Neural cell (in vitro differentiated cells): ENCODE measurements around the gene BLTP3B. TPM values are rescaled to one million over a fixed set of nuclear protein-coding genes. Genes with fewer than 3 reads are reported as not detected.

Experiments used
- H2AFZ ChIP-seq: fragments of 200-600, 300-800 bp; sonication (generic), shearing (Covaris generic); 2 replicates; pipeline ENCODE4 v1.6.0; 2014; ENCODE audit warnings: low read depth, mild to moderate bottlenecking, antibody characterized with exemption, low read length, moderate library complexity
- H3F3A ChIP-seq: fragments of 200-600 bp; shearing (Covaris generic); 2 replicates; pipeline ENCODE4 v1.6.1; 2016; ENCODE audit warnings: mild to moderate bottlenecking, moderate library complexity, mixed read lengths, antibody characterized with exemption, low read length; ENCODE audit not compliant: insufficient read depth, poor library complexity, severe bottlenecking
- H3K27ac ChIP-seq: fragments of 200-600, 300-800 bp; sonication (generic), shearing (Covaris generic); 2 replicates; pipeline ENCODE4 v1.5.1; 2014; ENCODE audit warnings: mild to moderate bottlenecking, low read length, moderate library complexity
- H3K27me3 ChIP-seq: fragments of 300-800, 200-600 bp; sonication (generic), shearing (Covaris generic); 2 replicates; pipeline ENCODE4 v1.6.0; 2014; ENCODE audit warnings: mild to moderate bottlenecking, low read depth, low read length, moderate library complexity; ENCODE audit not compliant: insufficient read depth
- H3K36me3 ChIP-seq: fragments of 300-800, 200-600 bp; sonication (generic), shearing (Covaris generic); 2 replicates; pipeline ENCODE4 v1.5.1; 2014; ENCODE audit warnings: mild to moderate bottlenecking, antibody characterized with exemption, low read length, moderate library complexity; ENCODE audit not compliant: insufficient read depth
- H3K4me2 ChIP-seq: fragments of 300-800, 200-600 bp; sonication (generic), shearing (Covaris generic); 2 replicates; pipeline ENCODE4 v1.6.0; 2014; ENCODE audit warnings: mild to moderate bottlenecking, low read length
- H3K4me3 ChIP-seq: fragments of 300-800, 200-600 bp; sonication (generic), shearing (Covaris generic); 2 replicates; pipeline ENCODE4 v1.5.1; 2014; ENCODE audit warnings: mild to moderate bottlenecking, low read length, moderate library complexity
- H3K79me2 ChIP-seq: fragments of 200-600 bp; shearing (Covaris generic); replicated peaks from 2 replicates; pipeline ENCODE4 v1.6.0; 2014; ENCODE audit warnings: mild to moderate bottlenecking, low read length, moderate library complexity; ENCODE audit not compliant: insufficient read depth
- H3K9ac ChIP-seq: fragments of 300-800, 200-600 bp; sonication (generic), shearing (Covaris generic); 2 replicates; pipeline ENCODE4 v1.6.1; 2016; ENCODE audit warnings: mild to moderate bottlenecking, low read length, mixed read lengths
- H3K9me2 ChIP-seq: fragments of 200-600 bp; shearing (Covaris generic); 2 replicates; pipeline ENCODE4 v1.6.1; 2016; ENCODE audit warnings: mild to moderate bottlenecking, low read length, mixed read lengths; ENCODE audit not compliant: insufficient read depth
- H3K9me3 ChIP-seq: fragments of 200-600, 300-800 bp; sonication (generic), shearing (Covaris generic); 2 replicates; pipeline ENCODE4 v1.6.1; 2016; ENCODE audit warnings: mild to moderate bottlenecking, mixed run types, low read length, moderate library complexity, mixed read lengths
- H4K20me1 ChIP-seq: fragments of 200-600 bp; shearing (Covaris generic); 2 replicates; pipeline ENCODE4 v1.6.1; 2016; ENCODE audit warnings: mild to moderate bottlenecking, mixed run types; ENCODE audit not compliant: insufficient read depth
- CTCF ChIP-seq: fragments of 450-650 bp; IDR thresholded peaks from 2 replicates; pipeline ENCODE4 v1.5.1; 2014; ENCODE audit warnings: antibody characterized with exemption, mild to moderate bottlenecking, moderate library complexity; ENCODE audit not compliant: poor library complexity, severe bottlenecking
- EP300 ChIP-seq: fragments of 450-650 bp; conservative IDR thresholded peaks from 2 replicates; pipeline ENCODE4 v1.6.1; 2014; ENCODE audit warnings: antibody characterized with exemption, mild to moderate bottlenecking, moderate library complexity; ENCODE audit not compliant: poor library complexity, severe bottlenecking
- EZH2 ChIP-seq: fragments of 200-600, 300-800 bp; shearing (Covaris generic), sonication (generic); IDR thresholded peaks from 2 replicates; pipeline ENCODE4 v1.6.1; 2014; ENCODE audit warnings: antibody characterized with exemption, low read length, borderline replicate concordance, mild to moderate bottlenecking; ENCODE audit not compliant: insufficient read depth, poor library complexity, severe bottlenecking
- MXI1 ChIP-seq: fragments of 450-650 bp; conservative IDR thresholded peaks from 2 replicates; pipeline ENCODE4 v1.6.1; 2014; ENCODE audit warnings: antibody characterized with exemption, mild to moderate bottlenecking; ENCODE audit not compliant: poor library complexity, severe bottlenecking
- POLR2AphosphoS5 ChIP-seq: IDR thresholded peaks from 2 replicates; pipeline ENCODE4 v1.6.1; 2012
- RAD21 ChIP-seq: fragments of 450-650 bp; conservative IDR thresholded peaks from 2 replicates; pipeline ENCODE4 v1.6.1; 2014; ENCODE audit warnings: antibody characterized with exemption, mild to moderate bottlenecking, moderate library complexity
- REST ChIP-seq: IDR thresholded peaks from 2 replicates; pipeline ENCODE4 v1.6.1; 2012; ENCODE audit warnings: borderline replicate concordance
- SMC3 ChIP-seq: fragments of 450-650 bp; conservative IDR thresholded peaks from 2 replicates; pipeline ENCODE4 v1.6.1; 2014; ENCODE audit warnings: antibody characterized with exemption, mild to moderate bottlenecking, moderate library complexity; ENCODE audit not compliant: poor library complexity
- TAF1 ChIP-seq: IDR thresholded peaks from 2 replicates; pipeline ENCODE4 v1.6.1; 2012; ENCODE audit warnings: low read depth
- polyA plus RNA-seq: library from polyadenylated mRNA; depleted of rRNA; stranded (reverse); fragments of >200 nt; gene quantifications from 2 replicates; pipeline ENCODE4 v1.2.3, GENCODE V29; 2014

BLTP3B gene
- polyA plus RNA-seq, 1 donor from 2014 or later: 31.6 TPM

GRCh38 chr12:100138048-100138802 is 4.4 kb downstream of the BLTP3B start:
- H3K4me3 ChIP-seq: no peak overlapping the region
- H3K9me3 ChIP-seq: no peaks in the 10 kb centered on the region
- H3K9me2 ChIP-seq: no peaks in the 10 kb centered on the region
- no peak overlapping the region for H3K9ac ChIP-seq
- H3F3A ChIP-seq: no peaks in the 10 kb centered on the region
- peaks cover 65% of the 10 kb centered on the region for H3K79me2 ChIP-seq
- no peaks in the 10 kb centered on the region for H4K20me1 ChIP-seq
- H3K4me2 ChIP-seq: no peak overlapping the region
- TF ChIP-seq EZH2: no peak
- peak; percentile 41 for TF ChIP-seq CTCF
- no peaks in the 10 kb centered on the region for H3K36me3 ChIP-seq
- no peak overlapping the region for H3K27ac ChIP-seq
- no peak overlapping the region for H2AFZ ChIP-seq
- H3K27me3 ChIP-seq: no peaks in the 10 kb centered on the region

- H4K20me1 ChIP-seq: no peaks in the 10 kb centered on the region
- no peaks in the 10 kb centered on the region for H3K36me3 ChIP-seq
- H3K9me3 ChIP-seq: no peaks in the 10 kb centered on the region
- H3K9me2 ChIP-seq: no peaks in the 10 kb centered on the region
- H3K4me2 ChIP-seq: no peak overlapping the region
- H3K9ac ChIP-seq: no peak overlapping the region
- H3K27me3 ChIP-seq: no peaks in the 10 kb centered on the region
- H3F3A ChIP-seq: no peaks in the 10 kb centered on the region
- peaks cover 55% of the 10 kb centered on the region for H3K79me2 ChIP-seq
- TF ChIP-seq CTCF (no peak), SMC3 (no peak), REST (no peak), EP300 (no peak), POLR2AphosphoS5 (no peak), MXI1 (no peak), RAD21 (no peak), TAF1 (no peak), EZH2 (no peak)
- H3K27ac ChIP-seq: no peak overlapping the region
- no peak overlapping the region for H3K4me3 ChIP-seq
- no peak overlapping the region for H2AFZ ChIP-seq
Measured at GRCh38 chr12:100133200-100133599, 9.5 kb downstream of the BLTP3B start.
